Activated CD8-positive, alpha-beta T cell treated with anti-CD3 and anti-CD28 coated beads, Interleukin-2, amount 10 ng/mL, durations not matched to agents 7 days and 5 days (primary cell): ENCODE results near the gene CASZ1. TPM values are rescaled to one million over a fixed set of nuclear protein-coding genes. Genes with fewer than 3 reads are reported as not detected.

ENCODE experiments used
- ATAC-seq: fragments of 150-1000 bp; cut with Tn5 transposase; one replicate; pipeline ENCODE4 v1.10.0; 2021; ENCODE audit warnings: moderate library complexity
- CTCF ChIA-PET: fragments of 350-600 bp; sonication (Branson Sonifier 250); formaldehyde crosslinking; loops from one replicate; lab custom pipeline; 2021; ENCODE audit warnings: antibody characterized with exemption; lab: Charles Lee
- POLR2A ChIA-PET: fragments of 350-600 bp; sonication (Branson Sonifier 250); formaldehyde crosslinking; loops from one replicate; lab custom pipeline; 2021; ENCODE audit warnings: antibody characterized with exemption; lab: Charles Lee
- DNase-seq: peaks from one replicate; pipeline ENCODE4 v3.0.0-alpha.2; 2020
- H3K27ac Mint-ChIP-seq: one replicate; pipeline ENCODE4 v1.8.0; 2021; ENCODE audit warnings: mild to moderate bottlenecking, mixed read lengths
- H3K27me3 Mint-ChIP-seq: one replicate; pipeline ENCODE4 v1.8.0; 2021; ENCODE audit warnings: low read depth, mixed read lengths
- H3K36me3 Mint-ChIP-seq: one replicate; pipeline ENCODE4 v1.8.0; 2021; ENCODE audit warnings: low read depth, mixed read lengths
- H3K4me1 Mint-ChIP-seq: one replicate; pipeline ENCODE4 v1.8.0; 2021; ENCODE audit warnings: low read depth, mixed read lengths
- H3K4me3 Mint-ChIP-seq: one replicate; pipeline ENCODE4 v1.8.0; 2021; ENCODE audit warnings: mild to moderate bottlenecking, mixed read lengths
- H3K9me3 Mint-ChIP-seq: one replicate; pipeline ENCODE4 v1.8.0; 2022; ENCODE audit warnings: mixed read lengths; ENCODE audit not compliant: insufficient read depth
- total RNA-seq, 2 experiments: library from RNA; stranded (reverse); gene quantifications; one replicate each; pipeline ENCODE4 v1.2.3, GENCODE V29; 2021

Gene CASZ1
- total RNA-seq, 2 experiments from 2014 or later, result 9.9 to 10.2 TPM

DNA sequence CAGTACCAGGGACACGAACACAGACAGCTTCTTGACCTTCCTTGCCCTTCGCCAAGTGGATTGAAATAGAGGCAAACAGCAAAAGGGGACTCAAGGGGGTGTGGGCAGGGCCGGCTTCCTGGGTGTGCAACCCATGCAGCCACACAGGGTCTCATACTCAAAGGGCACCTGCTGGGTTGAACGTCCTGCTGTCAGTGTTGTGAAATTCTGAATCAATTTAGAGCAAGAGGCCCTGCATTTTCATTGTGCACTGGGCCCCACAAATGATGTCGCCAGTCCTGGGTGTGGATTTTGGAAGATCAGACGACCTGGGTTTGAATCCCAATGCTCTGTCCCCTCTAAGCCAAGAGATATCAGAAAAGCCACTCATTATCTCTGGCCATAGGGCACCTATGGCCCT lies 51.1 kb downstream of the CASZ1 start:
- POLR2A ChIA-PET, result interaction anchor here (0.7 kb wide), 1 partner anchor 478 kb away, joined by 3 read pairs; no protein-coding TSS in a partner anchor
- ATAC-seq (no peak), DNase-seq (no peak)
- CTCF ChIA-PET, result no interaction called here
- H3K4me1 Mint-ChIP-seq, result no peaks in the 10 kb centered on the region
- no peak overlapping the region for H3K4me3 Mint-ChIP-seq
- H3K36me3 Mint-ChIP-seq, result no peaks in the 10 kb centered on the region
- H3K27me3 Mint-ChIP-seq, result no peaks in the 10 kb centered on the region
- H3K9me3 Mint-ChIP-seq, result no peaks in the 10 kb centered on the region
- H3K27ac Mint-ChIP-seq, result no peak overlapping the region

DNA sequence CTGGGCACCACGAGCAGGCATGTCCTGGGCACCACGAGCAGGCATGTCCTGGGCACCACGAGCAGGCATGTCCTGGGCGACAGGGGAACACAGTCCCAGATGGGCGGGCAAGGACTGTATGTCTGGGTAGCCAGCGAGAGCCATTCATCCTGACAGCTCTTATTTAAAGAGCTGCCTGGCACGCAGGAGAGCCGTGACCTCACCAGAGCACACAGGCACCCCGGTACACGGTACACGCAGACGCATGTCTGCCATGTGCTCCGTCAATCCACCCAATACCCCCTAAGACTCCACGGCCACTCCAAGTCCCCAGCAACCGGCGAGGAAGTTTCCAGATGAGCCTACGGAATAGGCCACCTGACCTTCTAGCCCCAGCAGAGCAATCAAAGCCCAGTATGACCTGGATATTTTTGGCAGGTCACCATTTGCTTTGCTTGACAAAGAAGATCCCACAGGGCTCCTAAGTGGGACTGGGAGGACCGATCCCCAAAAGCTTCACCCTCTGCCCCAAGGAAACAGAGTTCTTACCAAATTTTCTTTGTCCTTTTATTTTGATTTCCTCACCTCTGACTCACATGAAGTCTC lies 51.7 kb downstream of the CASZ1 start:
- Mint-ChIP-seq H3K4me1 (no peaks in the 10 kb centered on the region), H3K27ac (no peak overlapping the region), H3K36me3 (no peaks in the 10 kb centered on the region), H3K9me3 (no peaks in the 10 kb centered on the region), H3K27me3 (no peaks in the 10 kb centered on the region), H3K4me3 (no peak overlapping the region)
- DNase-seq (no peak), ATAC-seq (no peak)
- POLR2A ChIA-PET, result no interaction called here
- CTCF ChIA-PET, result no interaction called here

DNA sequence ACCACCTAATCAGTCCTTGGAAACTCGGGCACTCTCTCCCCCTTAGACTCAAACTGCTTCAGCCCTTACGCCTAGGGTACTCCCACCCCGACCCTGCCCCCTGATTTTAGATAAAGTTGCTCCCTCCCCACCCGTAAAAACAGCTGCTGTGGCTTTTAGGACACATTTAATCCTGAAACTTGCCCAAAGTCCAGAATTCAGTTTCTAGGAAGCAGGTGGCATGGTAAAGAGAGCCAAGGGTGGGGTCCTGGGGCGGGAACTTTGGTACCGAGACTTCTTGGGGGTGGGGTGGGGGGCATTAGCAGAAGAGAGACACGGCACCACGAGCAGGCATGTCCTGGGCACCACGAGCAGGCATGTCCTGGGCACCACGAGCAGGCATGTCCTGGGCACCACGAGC lies 52.4 kb downstream of the CASZ1 start:
- no peak for ATAC-seq
- H3K9me3 Mint-ChIP-seq, result no peaks in the 10 kb centered on the region
- H3K27me3 Mint-ChIP-seq, result no peaks in the 10 kb centered on the region
- ChIA-PET POLR2A (no interaction called here), CTCF (no interaction called here)
- no peak overlapping the region for H3K27ac Mint-ChIP-seq
- no peaks in the 10 kb centered on the region for H3K4me1 Mint-ChIP-seq
- DNase-seq, result no peak
- H3K4me3 Mint-ChIP-seq, result no peak overlapping the region
- H3K36me3 Mint-ChIP-seq, result no peaks in the 10 kb centered on the region

DNA sequence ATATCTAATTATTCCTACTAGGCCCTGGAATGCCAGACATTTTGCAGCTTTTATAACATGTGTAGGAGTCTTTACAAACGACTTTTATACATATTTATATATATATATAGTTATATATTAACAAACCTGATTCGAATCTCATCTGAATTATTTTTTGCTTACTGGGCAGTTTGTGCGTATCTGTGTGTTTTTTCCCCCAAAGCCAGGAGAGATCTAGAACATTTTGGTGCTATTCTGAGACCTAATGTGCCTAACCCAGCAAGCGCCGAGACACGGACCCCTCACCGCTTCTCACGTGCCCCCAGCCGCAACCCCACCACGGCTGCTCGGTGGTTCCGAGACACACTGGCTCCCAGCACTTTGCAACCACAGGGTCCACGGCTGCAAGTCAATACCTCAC lies 54.8 kb downstream of the CASZ1 start:
- no peak for ATAC-seq
- H3K4me1 Mint-ChIP-seq, result no peaks in the 10 kb centered on the region

DNA sequence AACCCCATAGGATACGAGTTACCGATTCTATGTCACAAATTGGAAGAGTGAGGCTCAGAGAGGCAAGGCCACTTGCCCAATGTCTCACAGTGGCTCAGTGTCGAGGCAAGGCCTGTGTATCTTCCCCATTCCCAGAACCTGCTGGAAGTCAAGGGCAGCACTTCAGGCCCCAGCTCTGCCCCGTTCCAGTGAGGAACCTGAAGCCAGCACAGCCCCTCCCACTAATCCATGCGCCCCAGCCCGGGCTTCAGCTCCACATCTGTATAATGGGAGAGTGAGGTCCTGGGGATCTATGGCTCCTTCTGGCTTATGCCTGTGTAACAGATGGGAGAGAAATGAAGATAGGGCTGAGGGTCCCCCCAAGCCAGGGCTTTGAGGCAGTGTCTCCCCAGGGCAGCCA lies 56.3 kb downstream of the CASZ1 start:
- H3K27me3 Mint-ChIP-seq, result no peaks in the 10 kb centered on the region
- CTCF ChIA-PET, result no interaction called here
- H3K9me3 Mint-ChIP-seq, result no peaks in the 10 kb centered on the region
- POLR2A ChIA-PET, result no interaction called here
- no peaks in the 10 kb centered on the region for H3K36me3 Mint-ChIP-seq
- no peaks in the 10 kb centered on the region for H3K4me1 Mint-ChIP-seq
- DNase-seq (no peak), ATAC-seq (no peak)
- H3K27ac Mint-ChIP-seq, result no peak overlapping the region
- H3K4me3 Mint-ChIP-seq, result no peak overlapping the region

More for the DNA sequence above, 54.8 kb downstream of the CASZ1 start:
- CTCF ChIA-PET, result no interaction called here
- no peak for DNase-seq
- Mint-ChIP-seq H3K9me3 (no peaks in the 10 kb centered on the region), H3K27ac (no peak overlapping the region), H3K4me3 (no peak overlapping the region), H3K36me3 (no peaks in the 10 kb centered on the region), H3K27me3 (no peaks in the 10 kb centered on the region)
- POLR2A ChIA-PET, result no interaction called here

DNA sequence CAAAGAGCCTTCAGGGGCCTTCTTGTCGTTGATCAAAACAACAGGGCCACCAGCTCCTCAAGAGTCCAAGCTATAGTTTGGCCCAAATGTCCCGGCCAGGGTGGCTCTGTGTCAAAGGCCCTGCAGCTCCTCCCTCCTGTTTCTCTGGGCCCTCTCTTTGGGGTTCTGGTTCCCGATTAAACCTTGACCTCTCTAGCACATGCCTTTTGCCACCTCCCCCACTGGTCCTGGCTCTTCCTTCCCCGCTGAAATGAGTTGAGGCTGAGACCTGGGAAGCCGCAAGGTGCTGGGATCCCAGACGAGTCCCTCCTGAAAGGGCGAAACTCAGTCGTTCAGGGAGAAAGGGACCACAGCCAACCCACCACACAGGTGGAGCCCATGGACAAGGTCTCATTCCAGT lies 56.9 kb downstream of the CASZ1 start:
- no peak for ATAC-seq
- H3K9me3 Mint-ChIP-seq, result no peaks in the 10 kb centered on the region
- no peak for DNase-seq
- CTCF ChIA-PET, result no interaction called here
- H3K36me3 Mint-ChIP-seq, result no peaks in the 10 kb centered on the region
- H3K4me1 Mint-ChIP-seq, result no peaks in the 10 kb centered on the region
- no peak overlapping the region for H3K27ac Mint-ChIP-seq
- H3K4me3 Mint-ChIP-seq, result no peak overlapping the region
- POLR2A ChIA-PET, result no interaction called here
- H3K27me3 Mint-ChIP-seq, result no peaks in the 10 kb centered on the region

DNA sequence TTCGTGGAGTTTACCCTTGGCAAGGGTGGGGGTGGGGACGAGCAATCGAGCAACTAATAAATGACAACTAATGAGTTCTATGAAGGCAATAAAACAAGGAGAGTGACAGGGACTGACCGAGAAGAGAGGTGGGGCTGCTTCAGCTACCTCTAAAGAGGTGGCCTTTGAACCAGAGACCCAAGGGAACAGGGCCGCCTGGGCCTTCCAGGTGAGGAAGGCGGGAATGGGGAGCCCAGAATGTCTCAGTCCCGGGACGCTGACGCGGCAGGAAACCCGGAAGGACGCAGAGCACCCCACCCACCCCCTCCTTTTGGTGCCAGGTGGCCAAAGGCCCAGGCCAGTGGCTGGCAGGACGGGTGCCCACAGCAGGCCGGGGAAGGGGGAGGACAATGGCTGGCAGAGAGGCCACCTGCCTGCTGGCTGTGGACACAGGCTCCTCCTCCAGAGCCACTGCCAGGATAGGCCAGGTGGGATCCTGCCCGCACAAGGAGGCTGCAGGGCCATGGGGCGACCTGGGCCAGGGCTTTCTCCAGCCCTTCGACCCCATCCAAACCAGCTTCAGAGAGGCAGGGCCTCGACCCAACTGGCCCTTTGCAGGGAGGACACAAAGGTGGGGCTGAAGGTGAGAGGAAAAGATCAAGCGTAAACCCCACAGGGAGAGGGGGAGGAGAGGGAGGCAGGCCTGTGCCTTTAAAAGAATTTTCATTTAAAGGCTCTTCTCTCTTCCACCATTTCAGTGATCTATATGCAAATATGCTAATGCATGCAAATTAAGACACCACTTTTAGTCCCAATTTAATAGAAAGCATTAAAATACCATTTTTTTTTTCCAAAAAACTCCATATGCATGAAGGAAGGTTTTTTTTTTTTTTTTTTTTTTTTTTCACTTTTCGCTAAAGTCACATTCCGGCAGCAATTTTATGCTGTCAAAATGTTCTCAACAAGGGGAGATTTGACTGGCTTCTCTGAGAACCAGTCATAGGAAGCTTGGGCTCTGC lies 58.1 kb downstream of the CASZ1 start:
- no peak overlapping the region for H3K4me3 Mint-ChIP-seq
- DNase-seq, result no peak
- POLR2A ChIA-PET, result no interaction called here
- ATAC-seq, result no peak
- H3K27ac Mint-ChIP-seq, result no peak overlapping the region
- CTCF ChIA-PET, result no interaction called here
- H3K36me3 Mint-ChIP-seq, result no peaks in the 10 kb centered on the region
- H3K4me1 Mint-ChIP-seq, result no peaks in the 10 kb centered on the region
- no peaks in the 10 kb centered on the region for H3K27me3 Mint-ChIP-seq
- no peaks in the 10 kb centered on the region for H3K9me3 Mint-ChIP-seq

DNA sequence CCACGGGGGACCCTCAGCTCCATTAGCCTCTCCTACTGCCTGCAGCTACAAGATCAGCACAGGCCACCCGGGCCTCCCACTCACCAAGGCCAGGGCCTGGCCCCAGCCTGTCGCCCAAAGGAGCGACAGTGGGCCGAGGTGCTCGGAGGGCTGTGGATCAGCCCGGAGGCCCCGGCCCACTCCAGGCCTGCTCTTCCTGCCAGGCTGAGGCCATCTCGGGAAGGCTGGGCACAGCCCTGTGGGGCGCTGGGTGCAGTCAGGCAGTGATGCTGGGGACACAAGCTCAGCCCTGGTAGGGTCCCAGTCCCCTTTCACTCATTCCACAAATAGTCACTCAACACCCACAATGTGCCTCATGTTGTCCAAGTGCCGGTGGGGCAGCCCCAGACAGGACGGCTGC lies 58.8 kb downstream of the CASZ1 start:
- no peaks in the 10 kb centered on the region for H3K9me3 Mint-ChIP-seq
- H3K27ac Mint-ChIP-seq, result no peak overlapping the region
- H3K27me3 Mint-ChIP-seq, result no peaks in the 10 kb centered on the region
- ChIA-PET CTCF (no interaction called here), POLR2A (no interaction called here)
- no peaks in the 10 kb centered on the region for H3K4me1 Mint-ChIP-seq
- DNase-seq (no peak), ATAC-seq (no peak)
- H3K36me3 Mint-ChIP-seq, result no peaks in the 10 kb centered on the region
- no peak overlapping the region for H3K4me3 Mint-ChIP-seq

DNA sequence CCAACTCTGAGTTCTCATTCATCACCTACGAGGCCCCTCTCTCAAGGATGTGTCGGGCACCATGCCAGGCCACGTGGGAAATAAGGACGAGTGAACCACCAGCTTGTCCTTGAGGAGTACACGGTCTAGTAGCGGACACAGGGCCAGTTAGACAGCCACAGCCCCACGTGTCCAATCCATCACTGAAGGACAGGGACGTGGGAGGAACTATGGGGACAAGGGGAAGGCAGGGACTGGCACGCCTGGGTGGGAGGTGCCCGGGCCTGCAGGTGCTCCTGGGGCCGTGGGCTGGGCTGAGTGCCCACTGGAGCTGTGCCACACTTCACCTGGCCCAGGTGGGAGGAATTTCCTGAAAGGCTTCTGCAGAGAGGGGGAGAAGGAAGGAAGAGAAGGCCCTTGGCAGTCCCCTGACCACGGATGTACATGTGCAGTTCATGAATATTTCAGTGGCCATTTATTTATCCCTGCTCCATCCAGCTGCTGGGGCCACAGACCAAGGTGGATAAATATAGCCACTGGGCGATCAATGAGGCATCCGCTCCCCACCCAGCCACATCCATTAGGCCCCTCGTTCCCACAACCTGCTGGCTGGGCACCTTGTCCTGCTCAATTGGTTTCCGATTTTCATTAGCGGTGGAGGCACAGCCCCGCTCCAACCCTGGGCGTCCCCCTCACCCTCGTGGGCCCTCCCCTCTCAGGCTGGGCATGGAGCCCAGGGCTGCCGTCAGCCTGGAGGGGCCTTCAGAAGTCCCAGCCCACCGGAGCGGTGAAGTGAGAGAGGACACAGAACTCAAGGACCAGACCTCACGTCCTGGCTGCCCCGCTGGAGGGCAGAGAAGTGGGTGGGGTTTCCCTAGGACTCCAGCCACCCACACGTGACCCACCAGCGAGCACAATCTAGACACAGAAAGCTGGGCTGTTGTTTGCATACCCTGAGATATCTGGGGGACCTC lies 59.5 kb downstream of the CASZ1 start:
- CTCF ChIA-PET, result no interaction called here

DNA sequence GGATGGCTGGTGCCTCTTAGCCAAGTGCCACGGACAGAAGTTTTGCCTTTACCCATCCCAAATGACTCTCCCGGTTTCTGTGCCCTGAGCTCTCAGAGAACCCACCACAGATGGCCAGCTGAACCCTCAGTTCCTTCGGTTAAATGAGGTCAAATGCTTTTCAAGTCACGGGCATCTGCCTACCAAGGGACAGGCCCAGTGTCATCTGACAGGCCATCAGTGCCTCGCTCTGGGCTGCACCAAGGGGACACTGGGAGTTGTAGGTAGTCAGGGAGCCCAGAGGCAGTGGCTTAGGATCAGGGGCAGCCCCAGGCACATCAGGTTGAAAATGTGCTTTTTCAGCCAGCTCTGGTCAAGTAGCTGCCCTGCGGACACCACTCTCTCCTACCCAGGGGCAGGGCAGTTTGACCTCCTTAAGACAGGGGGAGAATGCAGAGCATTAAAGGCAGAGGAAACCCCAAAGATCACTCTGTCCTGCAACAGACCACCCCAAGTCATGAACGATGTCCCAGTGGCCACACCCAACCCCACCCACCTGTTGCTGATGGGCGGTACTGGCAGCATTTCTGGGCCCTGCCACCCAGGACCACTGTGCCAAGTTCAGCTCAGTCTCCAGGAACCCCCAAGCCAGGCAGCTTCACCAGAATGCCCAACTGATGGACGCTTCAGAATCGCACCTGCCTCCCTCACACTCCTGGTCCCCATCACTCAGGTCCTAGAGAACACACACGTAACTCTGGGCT lies 60.7 kb downstream of the CASZ1 start:
- H3K27me3 Mint-ChIP-seq, result no peaks in the 10 kb centered on the region
- ChIA-PET CTCF (no interaction called here), POLR2A (no interaction called here)
- H3K4me3 Mint-ChIP-seq, result no peak overlapping the region
- DNase-seq (no peak), ATAC-seq (no peak)
- H3K36me3 Mint-ChIP-seq, result no peaks in the 10 kb centered on the region
- H3K4me1 Mint-ChIP-seq, result no peaks in the 10 kb centered on the region
- H3K27ac Mint-ChIP-seq, result no peak overlapping the region
- no peaks in the 10 kb centered on the region for H3K9me3 Mint-ChIP-seq

More for the DNA sequence above, 59.5 kb downstream of the CASZ1 start:
- Mint-ChIP-seq H3K27ac (no peak overlapping the region), H3K4me3 (no peak overlapping the region), H3K27me3 (no peaks in the 10 kb centered on the region), H3K36me3 (no peaks in the 10 kb centered on the region), H3K4me1 (no peaks in the 10 kb centered on the region), H3K9me3 (no peaks in the 10 kb centered on the region)
- DNase-seq (no peak), ATAC-seq (no peak)
- POLR2A ChIA-PET, result no interaction called here

DNA sequence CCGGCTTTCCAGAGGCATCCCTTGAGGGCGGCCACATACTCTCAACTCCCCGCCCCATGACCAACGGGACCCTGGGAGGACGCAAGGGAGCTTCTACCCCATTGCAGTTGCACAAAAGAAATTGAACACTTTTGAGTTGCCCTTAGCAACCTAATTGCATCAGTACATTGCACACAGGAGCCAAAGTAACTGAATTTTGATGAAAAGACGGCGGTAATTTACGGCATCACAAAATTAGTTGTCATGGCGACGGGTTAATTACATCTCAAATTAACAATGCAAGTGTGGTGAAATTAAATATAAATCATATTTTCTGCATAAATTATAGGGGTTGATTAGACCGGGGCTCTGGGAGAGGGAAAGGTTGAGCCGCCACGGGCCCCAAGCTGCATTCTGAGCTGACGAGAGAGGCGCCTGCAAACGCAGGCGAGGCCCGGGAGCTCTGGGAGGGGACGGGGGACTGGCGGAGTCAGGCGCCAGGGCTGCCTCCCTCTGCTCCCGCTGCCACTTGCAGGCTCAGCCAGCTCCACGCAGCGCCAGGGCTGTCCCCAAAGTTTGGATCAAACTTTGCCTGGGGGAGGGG lies 61.4 kb downstream of the CASZ1 start:
- Mint-ChIP-seq H3K27me3 (no peaks in the 10 kb centered on the region), H3K4me1 (no peaks in the 10 kb centered on the region), H3K4me3 (no peak overlapping the region), H3K27ac (no peak overlapping the region), H3K9me3 (no peaks in the 10 kb centered on the region), H3K36me3 (no peaks in the 10 kb centered on the region)
- DNase-seq (no peak), ATAC-seq (no peak)
- ChIA-PET POLR2A (no interaction called here), CTCF (no interaction called here)
